Gastrocnemius medialis (tissue), 4 donors: ENCODE data around the gene PDSS2.

Experiments
- CTCF ChIP-seq, 5 experiments: fragments of 450-650 bp in 3 of 5; fragments of 200-600 bp in 2 of 5; sonication (generic) in 2 of 5; IDR thresholded peaks in 4 of 5; conservative IDR thresholded peaks in 1 of 5; 1 replicate in 4 of 5; 2 replicates in 1 of 5; pipeline ENCODE4 v1.5.1; 2016 to 2019; ENCODE audit warnings: antibody characterized with exemption in 5 of 5, mild to moderate bottlenecking in 3 of 5, moderate library complexity in 3 of 5
- POLR2A ChIP-seq, 2 donors: fragments of 450-650 bp; IDR thresholded peaks; one replicate each; pipeline ENCODE4 v1.6.1; 2017; ENCODE audit warnings: antibody characterized with exemption in 2 of 2, mild to moderate bottlenecking in 2 of 2, moderate library complexity in 2 of 2

GRCh38 chr6:107114213-107114925 is 345.0 kb downstream of the PDSS2 start:
- TF ChIP-seq CTCF (IDR thresholded peaks at IDR 0.05 in 4 of 5, conservative IDR thresholded peaks at IDR 0.05 in 1 of 5) = peak in 4 of 5 experiments; percentile 88 to 97 (median 96)
- TF ChIP-seq POLR2A (IDR thresholded peaks at IDR 0.05) = no peak
